Globus pallidus (tissue), 1 donor: ENCODE results near the gene BOD1L1.

Source experiments
- DNase-seq: peaks from one replicate; pipeline ENCODE4 v3.0.0-alpha.2; 2015; ENCODE audit warnings: low spot score

Gene BOD1L1

DNA sequence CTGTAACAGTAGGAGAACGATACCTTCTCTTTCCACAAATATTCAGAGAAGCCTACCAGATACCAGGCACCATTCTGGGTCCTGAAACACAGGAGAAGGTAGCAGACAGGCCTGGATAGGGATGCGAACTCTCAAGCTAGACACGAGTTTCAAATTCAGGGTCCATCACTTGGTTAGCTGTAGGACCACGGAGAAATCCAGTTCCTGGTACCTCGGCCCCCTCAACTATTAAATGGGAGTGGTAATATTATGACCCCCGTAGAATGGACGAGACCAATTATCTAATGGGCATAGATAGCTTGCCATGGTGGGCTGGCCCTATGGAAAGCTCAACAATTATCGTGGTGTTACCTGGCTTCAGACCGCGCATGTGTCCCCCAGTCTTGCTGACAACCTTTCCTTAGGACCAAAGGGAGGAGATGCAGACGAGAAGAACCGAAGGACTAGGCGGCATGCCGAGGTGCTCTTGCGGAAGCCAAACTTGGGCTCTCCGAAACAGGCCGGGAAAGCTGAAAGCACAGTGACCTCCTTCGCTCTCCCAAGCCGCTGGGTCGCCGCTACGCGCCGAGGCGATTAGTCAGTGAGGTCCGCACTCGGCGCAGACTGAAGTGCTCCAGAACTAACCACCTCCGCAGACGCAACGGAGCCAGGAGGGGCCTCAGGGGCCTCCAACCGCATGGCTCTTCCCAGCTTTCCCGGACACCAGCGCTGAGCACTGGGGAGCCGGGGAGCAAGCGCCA lies 102.9 kb downstream of the BOD1L1 start:
- no peak for DNase-seq

DNA sequence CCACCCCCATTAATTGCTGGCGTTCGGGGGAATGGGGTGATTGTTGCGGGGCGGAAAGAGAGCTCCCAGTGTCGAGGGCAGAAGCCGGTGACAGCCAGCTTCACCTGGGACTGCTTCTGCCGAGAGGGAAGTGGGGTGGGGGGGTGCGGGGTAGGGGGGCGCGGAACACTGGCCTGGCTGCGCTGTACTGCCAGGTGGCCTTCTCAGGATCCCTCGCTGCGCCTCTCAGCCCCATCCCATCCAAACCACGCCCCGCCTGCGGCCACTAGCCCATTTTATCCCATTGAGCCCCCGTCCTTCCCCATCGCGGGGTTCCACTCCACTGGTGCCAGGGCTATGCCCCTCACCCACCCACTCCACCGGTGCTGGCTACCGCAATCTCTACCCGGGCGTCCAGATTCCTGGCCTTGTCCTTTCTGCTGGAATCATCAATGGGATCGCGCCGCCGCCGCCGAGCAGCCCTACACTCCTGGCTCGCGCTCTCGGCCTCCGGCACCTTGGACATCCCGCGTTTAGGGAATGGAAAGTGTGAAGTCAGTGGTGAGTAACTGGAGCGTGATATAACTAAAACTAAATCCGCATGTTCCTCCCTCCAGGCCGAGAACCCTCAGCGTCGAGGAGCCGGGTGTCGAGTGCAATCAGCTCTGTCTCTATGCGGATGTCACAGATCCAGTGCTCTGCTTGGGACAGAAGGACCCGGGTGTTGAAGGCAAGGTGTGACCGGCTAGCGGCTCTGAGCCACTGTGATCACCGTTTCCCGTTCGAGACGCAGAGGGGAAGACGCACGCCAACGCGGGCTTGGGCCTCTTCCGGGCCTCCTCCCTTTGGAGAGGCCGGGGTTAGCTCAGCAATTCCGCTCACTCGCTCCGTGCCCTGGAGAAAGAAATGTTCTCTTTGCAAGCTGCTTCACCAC lies 103.7 kb downstream of the BOD1L1 start:
- DNase-seq = no peak

DNA sequence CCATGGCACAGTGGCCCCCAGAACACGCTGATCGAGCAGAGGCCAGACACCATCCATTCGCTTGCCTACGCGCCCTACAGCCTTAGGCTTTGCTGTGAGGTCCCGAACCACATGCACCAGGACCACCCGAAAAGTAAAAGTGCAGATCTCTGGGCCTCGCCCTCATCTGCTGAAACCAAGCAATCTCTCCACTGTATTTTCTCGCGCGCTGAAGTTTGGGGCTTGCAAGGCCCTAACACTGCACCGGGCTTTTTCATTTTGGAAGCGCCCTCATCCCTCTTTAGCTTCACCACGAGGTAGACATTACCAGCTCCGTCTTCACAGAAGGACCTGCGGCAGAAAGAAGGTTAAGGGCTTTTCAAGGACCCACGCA lies 104.4 kb downstream of the BOD1L1 start:
- no peak for DNase-seq

DNA sequence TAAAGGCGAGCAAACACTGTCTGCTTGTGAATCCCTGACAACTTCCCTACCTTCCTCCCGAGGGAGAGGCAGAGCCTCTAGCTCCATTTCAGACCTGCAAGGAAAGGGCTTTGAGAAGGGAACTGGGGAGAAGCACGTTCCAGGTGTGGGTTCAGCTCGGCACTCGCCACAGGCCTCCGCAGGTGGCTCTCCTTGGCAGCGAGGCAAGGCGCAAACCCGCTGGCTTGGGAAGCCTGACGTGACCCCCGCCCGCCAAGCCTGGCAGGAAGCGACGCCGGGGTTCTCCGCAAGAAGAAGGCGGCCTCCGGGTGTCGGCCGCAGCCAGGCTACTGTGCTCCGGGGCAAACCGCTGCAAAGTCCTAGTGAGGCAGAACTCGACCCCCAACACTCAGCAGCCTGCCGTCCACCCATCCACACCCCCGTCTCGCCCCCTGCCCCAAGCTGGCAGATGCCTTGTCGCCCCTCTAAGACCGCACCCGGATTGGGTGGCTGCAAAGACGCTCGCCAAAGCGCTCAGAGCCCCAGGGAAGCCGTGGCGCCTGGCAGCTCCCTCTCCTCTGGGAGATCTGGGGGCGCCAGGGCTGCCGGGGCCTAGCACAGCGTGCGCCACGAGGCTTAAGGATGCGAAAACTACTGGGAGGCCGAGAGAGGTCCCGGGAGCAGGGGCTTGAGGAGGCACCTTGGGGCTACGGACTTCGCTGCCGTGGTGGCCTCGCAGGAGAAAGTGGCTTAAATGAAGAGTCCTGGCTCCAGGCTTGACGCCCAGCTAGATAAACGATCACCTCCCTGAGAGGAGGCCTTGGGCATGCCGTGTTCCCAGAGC lies 105.0 kb downstream of the BOD1L1 start:
- DNase-seq = no peak

DNA sequence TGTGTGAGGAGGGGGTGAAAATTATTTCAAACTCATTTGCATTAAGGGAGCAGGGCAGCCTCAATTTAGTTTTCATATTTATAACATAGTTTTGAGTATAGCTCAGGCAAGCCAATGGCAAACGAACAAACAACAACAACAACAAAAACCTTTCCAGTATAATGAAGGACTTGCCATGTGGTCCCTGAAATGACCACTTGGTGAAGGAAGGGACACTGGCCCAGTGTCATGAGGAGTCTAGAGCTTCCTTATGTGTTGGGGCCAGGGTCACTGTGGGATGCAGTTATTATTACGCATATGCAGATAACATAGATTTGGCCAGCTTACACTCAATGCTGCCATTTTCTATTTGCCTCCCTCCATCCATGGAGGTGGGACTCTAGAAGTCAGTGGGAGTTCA lies 106.5 kb downstream of the BOD1L1 start:
- DNase-seq = no peak
